Lower leg skin (tissue), 4 donors: Measurements from ENCODE around the gene NUP50. TPM values are rescaled to one million over a fixed set of nuclear protein-coding genes. Genes with fewer than 3 reads are reported as not detected.

Experiments used
- DNase-seq, 2 donors: peaks; one replicate each; pipeline ENCODE4 v3.0.0-alpha.2; 2019; ENCODE audit warnings: low spot score in 2 of 2
- H3K4me3 ChIP-seq: fragments of 200-600 bp; sonication (generic); 2 replicates; pipeline ENCODE4 v1.5.1; 2017; ENCODE audit warnings: mild to moderate bottlenecking, low read depth; ENCODE audit not compliant: poor library complexity, severe bottlenecking
- CTCF ChIP-seq, 3 donors: fragments of 450-650 bp; IDR thresholded peaks; one replicate each; pipeline ENCODE4 v1.5.1; 2016; ENCODE audit warnings: antibody characterized with exemption in 3 of 3, mild to moderate bottlenecking in 3 of 3, moderate library complexity in 2 of 3
- POLR2A ChIP-seq, 2 donors: fragments of 450-650 bp; IDR thresholded peaks; one replicate each; pipeline ENCODE4 v1.6.1; 2016 to 2017; ENCODE audit warnings: antibody characterized with exemption in 2 of 2, mild to moderate bottlenecking in 1 of 2, moderate library complexity in 1 of 2
- WGBS, 2 donors: methylation state at CpG; one replicate each; pipeline ENCODE4 v1.1.5; 2018; 5-methylcytosine and 5-hydroxymethylcytosine counted together
- intact Hi-C: fragments of 100-400 bp; cut with DNase I; formaldehyde crosslinking; loops from one replicate; pipeline ENCODE4 v1.15.0; 2023; ENCODE audit warnings: low total_unique reads
- total RNA-seq, 4 donors: library from RNA; depleted of rRNA; stranded (reverse); fragments of >200 nt; gene quantifications; one replicate each; pipeline ENCODE4 v1.1.0, GENCODE V29; 2016

The NUP50 gene
- total RNA-seq, 4 donors from 2014 or later = 50.6 to 129 (median 71.2) TPM

GRCh38 chr22:45212306-45212709, 48.6 kb downstream of the NUP50 start:
- TF ChIP-seq POLR2A (IDR thresholded peaks at IDR 0.05) (no peak), CTCF (IDR thresholded peaks at IDR 0.05) (no peak)
- 15 to 18% methylated on average over 12 to 14 of the region's 14 CpGs for WGBS, 2 donors
- DNase-seq = peak; percentile 67 to 95

GRCh38 chr22:45212992-45213751, 49.4 kb downstream of the NUP50 start:
- intact Hi-C loops = no loop called here
- H3K4me3 ChIP-seq = no peak overlapping the region
- no peak for DNase-seq
- TF ChIP-seq CTCF (IDR thresholded peaks at IDR 0.05) (no peak), POLR2A (IDR thresholded peaks at IDR 0.05) (no peak)
- WGBS, 2 donors = 48 to 54% methylated on average over 22 of the region's 22 CpGs

More at GRCh38 chr22:45212306-45212709, 48.6 kb downstream of the NUP50 start:
- intact Hi-C loops = no loop called here
- no peak overlapping the region for H3K4me3 ChIP-seq

- 68 to 70% methylated on average over 22 of the region's 22 CpGs for WGBS, 2 donors
- intact Hi-C loops = no loop called here
- no peak for DNase-seq
- no peak for TF ChIP-seq POLR2A (IDR thresholded peaks at IDR 0.05)
- no peak for TF ChIP-seq CTCF (IDR thresholded peaks at IDR 0.05)
- H3K4me3 ChIP-seq = no peak overlapping the region
Measured at GRCh38 chr22:45216133-45217003, 52.6 kb downstream of the NUP50 start.

GRCh38 chr22:45217345-45217744, 53.6 kb downstream of the NUP50 start:
- DNase-seq = no peak
- WGBS, 2 donors = 91 to 95% methylated on average over 6 of the region's 6 CpGs
- intact Hi-C loops = no loop called here
- H3K4me3 ChIP-seq = no peak overlapping the region
- TF ChIP-seq POLR2A (IDR thresholded peaks at IDR 0.05) = no peak
- no peak for TF ChIP-seq CTCF (IDR thresholded peaks at IDR 0.05)

GRCh38 chr22:45217806-45218205, 54.1 kb downstream of the NUP50 start:
- 94 to 96% methylated on average over 14 of the region's 14 CpGs for WGBS, 2 donors
- intact Hi-C loops = no loop called here
- no peak overlapping the region for H3K4me3 ChIP-seq
- TF ChIP-seq CTCF (IDR thresholded peaks at IDR 0.05) (no peak), POLR2A (IDR thresholded peaks at IDR 0.05) (no peak)
- DNase-seq = no peak
